GM06990 (cell line): ENCODE measurements around the gene PTS.
"Not testable (repeated sequence)": the region's sequence is repeated elsewhere in the genome, so short reads cannot be mapped to it uniquely, and the experiment has no call there.

Experiments
- DNase-seq: peaks from one replicate; pipeline ENCODE4 v3.0.0-alpha.2; 2011; ENCODE audit not compliant: insufficient read length; ENCODE audit errors: extremely low read depth
- H3K27me3 ChIP-seq: replicated peaks from 2 replicates; pipeline ENCODE4 v1.6.0; 2011; ENCODE audit warnings: low read length; ENCODE audit not compliant: control insufficient read depth, insufficient read depth
- H3K36me3 ChIP-seq: 2 replicates; pipeline ENCODE4 v1.5.1; 2011; ENCODE audit warnings: low read length; ENCODE audit not compliant: control insufficient read depth, insufficient read depth
- H3K4me3 ChIP-seq: replicated peaks from 2 replicates; pipeline ENCODE4 v1.5.1; 2011; ENCODE audit warnings: low read depth, mild to moderate bottlenecking, control low read depth, low read length
- TF ChIP-seq, protein P1 (sequence below): IDR thresholded peaks from 2 replicates; pipeline ENCODE4 v1.5.1; 2011; ENCODE audit warnings: low read length, control low read depth, mild to moderate bottlenecking, inconsistent platforms; ENCODE audit not compliant: insufficient read depth, poor library complexity, severe bottlenecking

Gene PTS

GRCh38 chr11:112182867-112183266 lies 43.4 kb upstream of the PTS start:
- Histone ChIP-seq H3K4me3 (no peak overlapping the region), H3K27me3 (no peaks in the 10 kb centered on the region), H3K36me3 (no peaks in the 10 kb centered on the region)
- DNase-seq: no peak
- TF ChIP-seq, protein P1, sequence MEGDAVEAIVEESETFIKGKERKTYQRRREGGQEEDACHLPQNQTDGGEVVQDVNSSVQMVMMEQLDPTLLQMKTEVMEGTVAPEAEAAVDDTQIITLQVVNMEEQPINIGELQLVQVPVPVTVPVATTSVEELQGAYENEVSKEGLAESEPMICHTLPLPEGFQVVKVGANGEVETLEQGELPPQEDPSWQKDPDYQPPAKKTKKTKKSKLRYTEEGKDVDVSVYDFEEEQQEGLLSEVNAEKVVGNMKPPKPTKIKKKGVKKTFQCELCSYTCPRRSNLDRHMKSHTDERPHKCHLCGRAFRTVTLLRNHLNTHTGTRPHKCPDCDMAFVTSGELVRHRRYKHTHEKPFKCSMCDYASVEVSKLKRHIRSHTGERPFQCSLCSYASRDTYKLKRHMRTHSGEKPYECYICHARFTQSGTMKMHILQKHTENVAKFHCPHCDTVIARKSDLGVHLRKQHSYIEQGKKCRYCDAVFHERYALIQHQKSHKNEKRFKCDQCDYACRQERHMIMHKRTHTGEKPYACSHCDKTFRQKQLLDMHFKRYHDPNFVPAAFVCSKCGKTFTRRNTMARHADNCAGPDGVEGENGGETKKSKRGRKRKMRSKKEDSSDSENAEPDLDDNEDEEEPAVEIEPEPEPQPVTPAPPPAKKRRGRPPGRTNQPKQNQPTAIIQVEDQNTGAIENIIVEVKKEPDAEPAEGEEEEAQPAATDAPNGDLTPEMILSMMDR: no peak

GRCh38 chr11:112185883-112186282 lies 40.3 kb upstream of the PTS start:
- no peaks in the 10 kb centered on the region for H3K27me3 ChIP-seq
- TF ChIP-seq, protein P1: no peak
- no peaks in the 10 kb centered on the region for H3K36me3 ChIP-seq
- no peak for DNase-seq
- H3K4me3 ChIP-seq: no peak overlapping the region

DNA sequence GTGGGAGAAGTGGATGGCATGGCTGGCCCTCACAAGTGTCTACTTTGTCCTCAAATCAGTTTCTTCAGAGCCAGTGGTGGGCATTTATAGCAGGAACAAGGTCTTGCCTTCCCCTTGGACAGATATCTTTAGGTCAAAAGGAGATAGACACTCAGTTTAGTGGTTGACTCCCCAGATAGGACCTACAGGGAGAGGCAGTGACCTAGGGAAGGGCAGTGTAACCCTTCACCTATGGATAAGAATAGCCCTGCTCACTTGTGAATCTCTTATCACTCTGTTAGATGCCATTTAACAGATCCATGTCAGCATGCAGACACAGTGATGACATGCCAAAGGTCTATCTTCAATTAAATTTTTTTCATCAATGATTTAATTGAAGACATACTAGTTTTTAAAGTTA lies 39.9 kb upstream of the PTS start:
- Histone ChIP-seq H3K27me3 (no peaks in the 10 kb centered on the region), H3K36me3 (no peaks in the 10 kb centered on the region), H3K4me3 (no peak overlapping the region)
- DNase-seq: no peak
- TF ChIP-seq, protein P1: no peak

GRCh38 chr11:112195113-112195512 lies 31.1 kb upstream of the PTS start:
- H3K27me3 ChIP-seq, DNase-seq, H3K4me3 ChIP-seq, H3K36me3 ChIP-seq: not testable (repeated sequence)

GRCh38 chr11:112195951-112196351 lies 30.3 kb upstream of the PTS start:
- Histone ChIP-seq H3K4me3 (no peak overlapping the region), H3K36me3 (no peaks in the 10 kb centered on the region), H3K27me3 (no peaks in the 10 kb centered on the region)
- no peak for DNase-seq
- TF ChIP-seq, protein P1: no peak

- no peaks in the 10 kb centered on the region for H3K36me3 ChIP-seq
- H3K27me3 ChIP-seq: no peaks in the 10 kb centered on the region
- TF ChIP-seq, protein P1: no peak
- no peak for DNase-seq
- H3K4me3 ChIP-seq: no peak overlapping the region
These were observed 29.6 kb upstream of the PTS start for GRCh38 chr11:112196519-112197087.

DNA sequence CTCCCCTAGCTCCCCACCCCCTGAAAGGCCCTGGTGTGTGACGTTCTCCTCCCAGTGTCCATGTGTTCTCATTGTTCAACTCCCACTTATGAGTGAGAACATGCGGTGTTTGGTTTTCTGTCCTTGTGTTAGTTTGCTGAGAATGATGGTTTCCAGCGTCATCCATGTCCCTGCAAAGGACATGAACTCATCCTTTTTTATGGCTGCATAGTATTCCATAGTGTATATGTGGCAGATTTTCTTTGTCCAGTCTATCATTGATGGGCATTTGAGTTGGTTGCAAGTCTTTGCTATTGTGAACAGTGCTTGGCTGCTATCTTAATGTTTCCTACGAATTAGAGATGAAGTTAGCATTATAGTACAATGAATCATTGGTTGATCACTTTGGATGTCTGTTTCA lies 27.1 kb upstream of the PTS start:
- not testable (repeated sequence) for H3K4me3 ChIP-seq, H3K27me3 ChIP-seq, DNase-seq, H3K36me3 ChIP-seq
